Activated naive CD8-positive, alpha-beta T cell treated with anti-CD3 and anti-CD28 coated beads, Interleukin-2, amount 50 U/mL, for 24 hours (primary cell): ENCODE data around the gene ATAD3C.
A peak's percentile ranks its signal among the peaks of the same experiment; 100 is the strongest.

ENCODE experiments used
- ATAC-seq: fragments of 150-1000 bp; cut with Tn5 transposase; one replicate; pipeline ENCODE4 v1.10.0; 2021
- DNase-seq: peaks from one replicate; pipeline ENCODE4 v3.0.0; 2021
- H3K27ac Mint-ChIP-seq: one replicate; pipeline ENCODE4 v1.8.0; 2021; ENCODE audit warnings: mild to moderate bottlenecking, mixed read lengths
- H3K27me3 Mint-ChIP-seq: one replicate; pipeline ENCODE4 v1.8.0; 2021; ENCODE audit warnings: mixed read lengths
- H3K36me3 Mint-ChIP-seq: one replicate; pipeline ENCODE4 v1.8.0; 2021; ENCODE audit warnings: low read depth, mixed read lengths
- H3K4me1 Mint-ChIP-seq: one replicate; pipeline ENCODE4 v1.8.0; 2021; ENCODE audit warnings: mixed read lengths
- H3K4me3 Mint-ChIP-seq: one replicate; pipeline ENCODE4 v1.8.0; 2021; ENCODE audit warnings: mild to moderate bottlenecking, moderate library complexity, mixed read lengths
- H3K9me3 Mint-ChIP-seq: one replicate; pipeline ENCODE4 v1.8.0; 2021; ENCODE audit warnings: mixed read lengths

The ATAD3C gene

GRCh38 chr1:1432951-1433803, 16.3 kb upstream of the ATAD3C start:
- Mint-ChIP-seq H3K27me3 (peaks cover 29% of the 10 kb centered on the region), H3K4me1 (peaks cover 14% of the 10 kb centered on the region), H3K9me3 (no peaks in the 10 kb centered on the region), H3K4me3 (peak overlapping the region; percentile 36), H3K36me3 (peaks cover 2% of the 10 kb centered on the region), H3K27ac (peak overlapping the region; percentile 73)
- DNase-seq (no peak), ATAC-seq (no peak)

DNA sequence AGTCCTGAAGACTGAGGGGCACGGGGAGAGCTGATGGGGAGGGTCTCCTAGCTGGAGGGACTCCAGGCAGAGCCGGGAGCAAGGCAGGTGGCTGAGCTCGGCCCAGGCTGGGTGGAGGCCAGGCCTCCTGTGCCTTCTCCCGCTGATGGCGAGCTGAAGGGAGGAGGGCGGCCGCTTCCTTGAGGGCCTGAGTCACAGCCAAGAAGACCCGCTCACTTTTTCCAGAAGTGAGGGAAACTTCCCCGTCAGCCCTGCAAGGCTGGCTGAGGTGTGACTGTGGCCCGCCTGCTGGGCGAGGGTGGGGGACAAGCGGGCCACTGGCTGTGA, 15.7 kb upstream of the ATAD3C start:
- ATAC-seq (peak; percentile 91), DNase-seq (peak; percentile 77)
- peaks cover 31% of the 10 kb centered on the region for H3K27me3 Mint-ChIP-seq
- H3K9me3 Mint-ChIP-seq, result no peaks in the 10 kb centered on the region
- H3K4me1 Mint-ChIP-seq, result peaks cover 12% of the 10 kb centered on the region
- peak overlapping the region; percentile 36 for H3K4me3 Mint-ChIP-seq
- H3K36me3 Mint-ChIP-seq, result no peaks in the 10 kb centered on the region
- peak overlapping the region; percentile 73 for H3K27ac Mint-ChIP-seq

- DNase-seq (peak; percentile 46), ATAC-seq (peak; percentile 2)
- H3K4me3 Mint-ChIP-seq, result peak overlapping the region; percentile 36
- H3K27ac Mint-ChIP-seq, result no peak overlapping the region
- H3K9me3 Mint-ChIP-seq, result no peaks in the 10 kb centered on the region
- peaks cover 30% of the 10 kb centered on the region for H3K27me3 Mint-ChIP-seq
- peaks cover 12% of the 10 kb centered on the region for H3K4me1 Mint-ChIP-seq
- no peaks in the 10 kb centered on the region for H3K36me3 Mint-ChIP-seq
Measured at GRCh38 chr1:1434131-1434823, 15.2 kb upstream of the ATAD3C start.

GRCh38 chr1:1434824-1435105, 14.7 kb upstream of the ATAD3C start:
- H3K27ac Mint-ChIP-seq, result no peak overlapping the region
- peaks cover 25% of the 10 kb centered on the region for H3K27me3 Mint-ChIP-seq
- peak overlapping the region; percentile 64 for H3K4me3 Mint-ChIP-seq
- H3K9me3 Mint-ChIP-seq, result no peaks in the 10 kb centered on the region
- H3K36me3 Mint-ChIP-seq, result no peaks in the 10 kb centered on the region
- no peak for ATAC-seq
- no peak for DNase-seq
- peaks cover 12% of the 10 kb centered on the region for H3K4me1 Mint-ChIP-seq

GRCh38 chr1:1435106-1435903, 14.2 kb upstream of the ATAD3C start, which contains the start of gene VWA1:
VWA1 (plus strand) TSS chr1:1435690; CDS start chr1:1435749, 59 bp downstream.
- Mint-ChIP-seq H3K27ac (no peak within 1 kb of the TSS), H3K4me1 (peaks cover 12% of the 10 kb centered on the region), H3K36me3 (no peaks in the 10 kb centered on the region), H3K9me3 (no peaks in the 10 kb centered on the region), H3K27me3 (peaks cover 20% of the 10 kb centered on the region), H3K4me3 (peak within 1 kb of the TSS; percentile 64)
- DNase-seq, result peak; percentile 81
- peak; percentile 34 for ATAC-seq

DNA sequence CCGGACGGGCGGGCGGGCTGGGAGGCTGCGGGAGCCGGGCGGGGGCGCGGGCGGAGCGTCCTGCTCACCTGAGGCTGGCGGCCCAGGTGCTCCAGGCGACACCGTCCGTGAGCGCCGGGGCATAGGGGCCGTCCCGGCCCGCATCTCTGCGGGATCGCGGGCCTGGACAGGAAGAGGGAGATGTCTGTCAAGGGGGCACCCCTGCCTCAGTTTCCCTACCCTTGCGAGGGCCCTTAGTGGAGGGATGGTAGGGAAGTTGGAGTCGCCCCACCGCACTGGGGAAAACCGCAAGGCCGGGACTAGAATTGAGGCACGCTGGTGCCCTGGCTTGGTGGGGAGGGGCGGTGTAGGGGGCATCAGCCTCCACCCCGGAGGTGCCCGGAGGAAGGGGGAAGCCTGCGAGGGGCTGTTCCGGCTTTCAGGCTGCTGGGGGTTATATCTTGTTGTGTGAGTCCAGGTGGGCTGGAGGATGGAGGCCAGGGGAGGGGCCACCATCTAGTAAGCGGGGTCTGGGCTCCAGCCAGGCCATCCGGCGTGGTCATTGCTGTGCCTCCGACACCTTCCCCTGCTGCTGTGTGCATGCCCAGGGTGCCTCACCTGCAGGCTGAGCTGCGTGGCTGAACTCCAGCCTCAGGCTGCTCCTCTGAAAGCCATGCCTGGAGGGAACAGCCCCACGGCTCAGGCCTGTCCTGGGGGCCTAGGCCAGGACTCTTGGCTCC, 13.4 kb upstream of the ATAD3C start:
- peaks cover 12% of the 10 kb centered on the region for H3K4me1 Mint-ChIP-seq
- no peak overlapping the region for H3K27ac Mint-ChIP-seq

DNA sequence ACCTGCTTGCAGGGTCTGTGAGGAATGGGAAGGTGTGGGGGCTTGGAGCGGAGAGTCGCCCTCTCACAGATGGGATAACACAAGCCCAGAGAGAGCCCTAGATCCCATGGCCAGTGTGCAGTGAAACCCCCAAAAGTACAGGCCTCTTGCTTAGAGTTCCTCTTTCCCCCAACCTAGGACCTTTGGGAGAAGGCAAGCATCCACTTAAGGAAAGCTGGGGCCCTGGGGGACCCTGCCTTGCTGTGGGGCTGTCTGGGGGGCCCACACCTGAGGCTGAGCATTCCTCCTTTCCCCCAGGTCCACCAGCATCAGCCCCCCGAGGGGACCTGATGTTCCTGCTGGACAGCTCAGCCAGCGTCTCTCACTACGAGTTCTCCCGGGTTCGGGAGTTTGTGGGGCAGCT, 12.9 kb upstream of the ATAD3C start:
- DNase-seq (no peak), ATAC-seq (no peak)
- H3K27ac Mint-ChIP-seq, result no peak overlapping the region
- no peaks in the 10 kb centered on the region for H3K9me3 Mint-ChIP-seq
- H3K4me1 Mint-ChIP-seq, result peaks cover 12% of the 10 kb centered on the region
- no peak overlapping the region for H3K4me3 Mint-ChIP-seq
- no peaks in the 10 kb centered on the region for H3K36me3 Mint-ChIP-seq
- H3K27me3 Mint-ChIP-seq, result peaks cover 20% of the 10 kb centered on the region

More for the DNA sequence above, 13.4 kb upstream of the ATAD3C start:
- Mint-ChIP-seq H3K27me3 (peaks cover 20% of the 10 kb centered on the region), H3K4me3 (no peak overlapping the region), H3K9me3 (no peaks in the 10 kb centered on the region), H3K36me3 (no peaks in the 10 kb centered on the region)
- ATAC-seq (no peak), DNase-seq (no peak)

DNA sequence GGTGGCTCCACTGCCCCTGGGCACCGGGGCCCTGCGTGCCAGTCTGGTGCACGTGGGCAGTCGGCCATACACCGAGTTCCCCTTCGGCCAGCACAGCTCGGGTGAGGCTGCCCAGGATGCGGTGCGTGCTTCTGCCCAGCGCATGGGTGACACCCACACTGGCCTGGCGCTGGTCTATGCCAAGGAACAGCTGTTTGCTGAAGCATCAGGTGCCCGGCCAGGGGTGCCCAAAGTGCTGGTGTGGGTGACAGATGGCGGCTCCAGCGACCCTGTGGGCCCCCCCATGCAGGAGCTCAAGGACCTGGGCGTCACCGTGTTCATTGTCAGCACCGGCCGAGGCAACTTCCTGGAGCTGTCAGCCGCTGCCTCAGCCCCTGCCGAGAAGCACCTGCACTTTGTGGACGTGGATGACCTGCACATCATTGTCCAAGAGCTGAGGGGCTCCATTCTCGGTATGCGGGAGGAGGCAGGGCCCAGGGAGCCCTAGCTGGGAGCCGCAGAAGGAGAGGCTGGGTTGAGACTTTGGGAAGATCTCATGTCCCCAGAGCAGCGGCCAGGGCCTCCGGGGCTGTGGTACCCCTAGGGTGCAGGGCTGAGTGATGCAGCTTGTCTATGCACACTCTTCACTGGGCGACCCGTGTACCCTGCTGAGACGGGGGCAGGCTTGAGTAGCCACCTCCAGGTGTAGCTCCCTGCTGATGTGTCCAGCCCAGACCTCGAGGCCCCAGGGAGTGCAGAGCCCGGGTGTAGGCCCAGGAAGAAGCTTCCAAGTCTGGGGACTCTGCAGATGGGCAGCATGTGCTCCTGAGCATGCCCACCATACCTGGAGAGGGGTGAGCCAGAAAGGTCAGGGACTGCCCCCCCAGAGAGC, 12.2 kb upstream of the ATAD3C start:
- H3K4me1 Mint-ChIP-seq, result peaks cover 12% of the 10 kb centered on the region

DNA sequence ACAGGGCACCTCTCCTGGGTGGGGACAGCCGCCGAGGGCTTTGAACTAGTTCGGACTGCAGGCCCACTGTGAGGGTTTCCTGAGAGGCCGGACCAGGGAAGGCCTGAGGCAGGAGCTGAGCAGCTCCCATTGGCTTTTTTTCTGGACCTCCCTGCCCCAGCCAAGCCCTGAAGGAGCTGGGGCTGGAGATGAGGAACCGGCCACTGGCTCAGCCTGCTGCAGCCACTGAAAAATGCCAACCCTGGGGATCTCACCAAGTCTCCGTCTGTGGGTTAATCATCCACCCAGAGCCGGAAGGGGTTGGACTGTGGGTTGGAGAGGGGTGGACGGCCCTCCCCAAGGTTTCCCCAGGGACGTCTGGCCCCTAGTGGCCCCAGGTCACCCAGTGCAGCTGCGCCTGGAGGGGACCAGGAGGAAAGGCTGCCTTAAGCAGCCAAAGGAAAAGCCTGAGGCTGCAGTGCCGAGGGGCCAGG, 11.5 kb upstream of the ATAD3C start:
- DNase-seq (no peak), ATAC-seq (no peak)
- Mint-ChIP-seq H3K4me1 (peaks cover 12% of the 10 kb centered on the region), H3K9me3 (no peaks in the 10 kb centered on the region), H3K27ac (no peak overlapping the region), H3K4me3 (no peak overlapping the region), H3K27me3 (peaks cover 20% of the 10 kb centered on the region), H3K36me3 (no peaks in the 10 kb centered on the region)

More for the DNA sequence above, 12.2 kb upstream of the ATAD3C start:
- Mint-ChIP-seq H3K9me3 (no peaks in the 10 kb centered on the region), H3K4me3 (no peak overlapping the region), H3K27me3 (peaks cover 20% of the 10 kb centered on the region), H3K27ac (no peak overlapping the region), H3K36me3 (no peaks in the 10 kb centered on the region)
- no peak for DNase-seq
- no peak for ATAC-seq

DNA sequence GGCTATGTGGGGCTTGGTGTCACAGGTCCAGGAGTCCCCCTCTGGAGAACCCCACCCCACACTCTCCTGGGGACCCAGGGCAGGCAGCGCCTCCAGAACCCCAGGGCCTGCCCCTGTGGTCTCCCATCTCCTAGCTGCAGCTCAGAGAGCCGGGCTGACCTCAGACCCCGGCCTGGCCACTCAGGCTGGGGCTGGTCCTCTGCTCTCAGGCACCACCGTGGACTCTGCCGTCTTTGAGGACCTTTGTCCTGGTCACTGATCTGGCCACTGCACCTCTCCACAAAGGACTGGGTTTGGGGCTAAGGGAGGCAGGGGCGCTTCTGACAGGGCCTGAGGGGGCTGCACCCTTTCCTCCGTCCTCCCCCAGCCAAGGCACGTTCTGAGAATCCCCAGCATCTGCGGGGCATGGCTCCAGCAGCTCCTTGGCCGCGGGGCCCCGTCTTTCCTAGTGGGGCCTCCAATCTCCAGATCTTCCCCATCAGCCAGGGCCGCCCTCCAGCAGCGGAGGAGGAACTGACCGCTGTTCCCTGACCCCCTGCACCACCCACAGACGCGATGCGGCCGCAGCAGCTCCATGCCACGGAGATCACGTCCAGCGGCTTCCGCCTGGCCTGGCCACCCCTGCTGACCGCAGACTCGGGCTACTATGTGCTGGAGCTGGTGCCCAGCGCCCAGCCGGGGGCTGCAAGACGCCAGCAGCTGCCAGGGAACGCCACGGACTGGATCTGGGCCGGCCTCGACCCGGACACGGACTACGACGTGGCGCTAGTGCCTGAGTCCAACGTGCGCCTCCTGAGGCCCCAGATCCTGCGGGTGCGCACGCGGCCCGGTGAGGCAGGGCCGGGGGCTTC, 10.7 kb upstream of the ATAD3C start:
- DNase-seq (no peak), ATAC-seq (no peak)
- no peak overlapping the region for H3K27ac Mint-ChIP-seq
- no peak overlapping the region for H3K4me3 Mint-ChIP-seq
- H3K9me3 Mint-ChIP-seq, result no peaks in the 10 kb centered on the region
- peaks cover 9% of the 10 kb centered on the region for H3K4me1 Mint-ChIP-seq
- no peaks in the 10 kb centered on the region for H3K36me3 Mint-ChIP-seq
- peaks cover 20% of the 10 kb centered on the region for H3K27me3 Mint-ChIP-seq

- Mint-ChIP-seq H3K27me3 (peaks cover 19% of the 10 kb centered on the region), H3K4me1 (peaks cover 7% of the 10 kb centered on the region), H3K27ac (no peak overlapping the region), H3K4me3 (no peak overlapping the region), H3K9me3 (no peaks in the 10 kb centered on the region), H3K36me3 (no peaks in the 10 kb centered on the region)
- ATAC-seq (no peak), DNase-seq (no peak)
Measured at GRCh38 chr1:1439546-1440261, 9.8 kb upstream of the ATAD3C start.

GRCh38 chr1:1440262-1441001, 9.1 kb upstream of the ATAD3C start:
- Mint-ChIP-seq H3K4me1 (peaks cover 3% of the 10 kb centered on the region), H3K27ac (no peak overlapping the region), H3K4me3 (no peak overlapping the region), H3K9me3 (no peaks in the 10 kb centered on the region), H3K27me3 (peaks cover 12% of the 10 kb centered on the region), H3K36me3 (no peaks in the 10 kb centered on the region)
- no peak for ATAC-seq
- no peak for DNase-seq
